PC-9 (cell line): ENCODE measurements around the gene MPC1. TPM values are rescaled to one million over a fixed set of nuclear protein-coding genes. Genes with fewer than 3 reads are reported as not detected.

Source experiments
- BruUV-seq: library from RNA; stranded (reverse); fragments of 400-500 nt; replicated peaks from 2 replicates; lab custom pipeline; 2021; lab: Mats Ljungman, UMichigan
- CTCF ChIA-PET: fragments of 300-600 bp; sonication (Branson Sonifier 250); formaldehyde crosslinking; loops from one replicate; lab custom pipeline; 2022; ENCODE audit warnings: antibody characterized with exemption; lab: Charles Lee
- POLR2A ChIA-PET: fragments of 300-600 bp; sonication (Branson Sonifier 250); formaldehyde crosslinking; loops from one replicate; lab custom pipeline; 2022; ENCODE audit warnings: antibody characterized with exemption; ENCODE audit not compliant: unreplicated experiment; lab: Charles Lee
- DNase-seq, 2 experiments: peaks; one replicate each; pipeline versions ENCODE4 v3.0.0 to v3.0.0-alpha.2; 2015 to 2022; ENCODE audit warnings: mixed read lengths in 1 of 2
- H2AFZ ChIP-seq: fragments of 200-600 bp; sonication (generic); 2 replicates; pipeline ENCODE4 v1.8.1; 2017; ENCODE audit warnings: antibody characterized with exemption
- H3F3A ChIP-seq: fragments of 200-600 bp; sonication (generic); 2 replicates; pipeline ENCODE4 v1.8.1; 2017; ENCODE audit warnings: antibody characterized with exemption, mild to moderate bottlenecking, low read depth; ENCODE audit not compliant: insufficient read depth
- H3K27ac ChIP-seq: fragments of 200-600 bp; sonication (generic); 2 replicates; pipeline ENCODE4 v1.6.1; 2016; ENCODE audit warnings: mixed run types
- H3K27me3 ChIP-seq: fragments of 200-600 bp; sonication (generic); 2 replicates; pipeline ENCODE4 v1.6.1; 2016; ENCODE audit warnings: low read depth, mixed run types; ENCODE audit not compliant: insufficient read depth
- H3K36me3 ChIP-seq: fragments of 200-600 bp; sonication (generic); 2 replicates; pipeline ENCODE4 v1.6.1; 2016; ENCODE audit warnings: low read depth, mixed run types
- H3K4me1 ChIP-seq: fragments of 200-600 bp; sonication (generic); replicated peaks from 2 replicates; pipeline ENCODE4 v1.6.1; 2016; ENCODE audit warnings: mixed run types; ENCODE audit not compliant: insufficient read depth
- H3K4me2 ChIP-seq: fragments of 200-600 bp; sonication (generic); 2 replicates; pipeline ENCODE4 v1.6.1; 2017; ENCODE audit warnings: mixed run types
- H3K4me3 ChIP-seq: fragments of 200-600 bp; sonication (generic); 2 replicates; pipeline ENCODE4 v1.6.1; 2016; ENCODE audit warnings: mixed run types
- H3K79me2 ChIP-seq: fragments of 200-600 bp; sonication (generic); 2 replicates; pipeline ENCODE4 v1.6.1; 2017; ENCODE audit warnings: low read depth, mixed run types
- H3K9me2 ChIP-seq: fragments of 200-600 bp; sonication (generic); 2 replicates; pipeline ENCODE4 v1.8.1; 2017; ENCODE audit warnings: mild to moderate bottlenecking; ENCODE audit not compliant: insufficient read depth
- H3K9me3 ChIP-seq: fragments of 200-600 bp; sonication (generic); 2 replicates; pipeline ENCODE4 v1.8.1; 2016; ENCODE audit warnings: low read depth; ENCODE audit not compliant: insufficient read depth
- H4K20me1 ChIP-seq: fragments of 200-600 bp; sonication (generic); 2 replicates; pipeline ENCODE4 v1.8.1; 2017; ENCODE audit not compliant: insufficient read depth
- EZH2 ChIP-seq: fragments of 200-600 bp; sonication (generic); IDR thresholded peaks from 2 replicates; pipeline ENCODE4 v1.8.0; 2017; ENCODE audit warnings: antibody characterized with exemption, low read depth
- intact Hi-C: fragments of 100-400 bp; cut with micrococcal nuclease; formaldehyde crosslinking; loops from one replicate; pipeline ENCODE4 v1.10.0; 2022; ENCODE audit not compliant: unreplicated experiment
- total RNA-seq: library from RNA; stranded (reverse); gene quantifications from 2 replicates; pipeline ENCODE4 v1.2.3, GENCODE V29; 2021
- TF ChIP-seq, protein P1 (sequence below): fragments of 200-600 bp; sonication (generic); conservative IDR thresholded peaks from 2 replicates; pipeline ENCODE4 v1.6.1; 2017; ENCODE audit warnings: mixed run types, antibody characterized with exemption, mild to moderate bottlenecking, moderate library complexity

MPC1 gene
- total RNA-seq, 1 experiment from 2014 or later = 13.3 TPM

DNA sequence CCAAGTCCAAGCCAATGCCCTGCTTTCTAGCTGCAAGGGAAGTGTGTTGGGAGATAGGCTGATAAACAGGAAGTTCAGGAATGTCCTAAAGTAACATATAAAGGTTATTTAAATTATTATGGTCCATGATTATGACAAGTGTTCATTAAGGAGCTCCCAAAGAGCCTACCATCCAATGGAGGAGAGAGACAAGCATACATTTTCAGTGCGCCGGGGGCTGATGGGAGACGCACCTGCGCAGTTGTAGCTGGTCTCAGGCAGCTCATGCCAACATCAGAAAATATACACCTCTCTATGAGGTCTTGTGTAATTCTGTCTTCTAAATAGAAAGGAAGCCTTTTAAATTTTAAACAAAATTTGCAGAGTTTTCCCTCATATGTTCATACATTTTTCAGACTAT, 27.8 kb downstream of the MPC1 start:
- POLR2A ChIA-PET = no interaction called here
- TF ChIP-seq, protein P1, sequence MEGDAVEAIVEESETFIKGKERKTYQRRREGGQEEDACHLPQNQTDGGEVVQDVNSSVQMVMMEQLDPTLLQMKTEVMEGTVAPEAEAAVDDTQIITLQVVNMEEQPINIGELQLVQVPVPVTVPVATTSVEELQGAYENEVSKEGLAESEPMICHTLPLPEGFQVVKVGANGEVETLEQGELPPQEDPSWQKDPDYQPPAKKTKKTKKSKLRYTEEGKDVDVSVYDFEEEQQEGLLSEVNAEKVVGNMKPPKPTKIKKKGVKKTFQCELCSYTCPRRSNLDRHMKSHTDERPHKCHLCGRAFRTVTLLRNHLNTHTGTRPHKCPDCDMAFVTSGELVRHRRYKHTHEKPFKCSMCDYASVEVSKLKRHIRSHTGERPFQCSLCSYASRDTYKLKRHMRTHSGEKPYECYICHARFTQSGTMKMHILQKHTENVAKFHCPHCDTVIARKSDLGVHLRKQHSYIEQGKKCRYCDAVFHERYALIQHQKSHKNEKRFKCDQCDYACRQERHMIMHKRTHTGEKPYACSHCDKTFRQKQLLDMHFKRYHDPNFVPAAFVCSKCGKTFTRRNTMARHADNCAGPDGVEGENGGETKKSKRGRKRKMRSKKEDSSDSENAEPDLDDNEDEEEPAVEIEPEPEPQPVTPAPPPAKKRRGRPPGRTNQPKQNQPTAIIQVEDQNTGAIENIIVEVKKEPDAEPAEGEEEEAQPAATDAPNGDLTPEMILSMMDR = no peak
- TF ChIP-seq EZH2 = no peak
- H3K27me3 ChIP-seq = peaks cover 17% of the 10 kb centered on the region
- CTCF ChIA-PET = no interaction called here
- no peaks in the 10 kb centered on the region for H3K79me2 ChIP-seq
- no TSS peak for BruUV-seq
- DNase-seq = no peak
- no peaks in the 10 kb centered on the region for H3K9me3 ChIP-seq
- no peaks in the 10 kb centered on the region for H3K36me3 ChIP-seq
- no peak overlapping the region for H3K4me2 ChIP-seq
- H3F3A ChIP-seq = no peaks in the 10 kb centered on the region
- no peak overlapping the region for H3K4me3 ChIP-seq
- H2AFZ ChIP-seq = no peak overlapping the region
- intact Hi-C loops = no loop called here
- 0 out of 2 replicates have a peak, but pooled peaks cover 5% of the 10 kb centered on the region for H3K4me1 ChIP-seq
- no peak overlapping the region for H3K27ac ChIP-seq
- no peaks in the 10 kb centered on the region for H3K9me2 ChIP-seq
- no peaks in the 10 kb centered on the region for H4K20me1 ChIP-seq

DNA sequence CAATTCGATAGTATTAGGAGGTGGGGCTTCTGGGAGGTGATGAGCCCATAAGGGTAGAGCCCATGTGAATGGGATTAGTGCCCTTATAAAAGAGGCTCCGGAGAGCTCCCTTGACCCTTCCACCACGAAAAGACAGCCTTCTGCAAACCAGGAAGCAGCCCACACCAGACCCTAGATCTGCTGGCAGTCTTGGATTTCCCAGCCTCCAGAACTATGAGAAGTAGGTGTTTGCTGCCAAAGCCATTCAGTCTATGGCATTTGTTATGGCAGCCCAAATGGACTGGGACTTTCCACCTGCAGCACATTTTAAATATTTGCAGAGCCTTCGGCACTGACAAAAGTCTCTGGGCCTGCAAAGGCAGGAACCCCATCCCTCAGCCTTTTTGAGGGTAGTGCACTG, 28.6 kb downstream of the MPC1 start:
- Histone ChIP-seq H3K27ac (no peak overlapping the region), H2AFZ (no peak overlapping the region), H3K4me3 (no peak overlapping the region), H3K36me3 (no peaks in the 10 kb centered on the region), H3K27me3 (peaks cover 17% of the 10 kb centered on the region), H3K9me3 (no peaks in the 10 kb centered on the region), H3K79me2 (no peaks in the 10 kb centered on the region), H3K4me2 (no peak overlapping the region), H3K9me2 (no peaks in the 10 kb centered on the region), H3K4me1 (0 out of 2 replicates have a peak, but pooled peaks cover 5% of the 10 kb centered on the region), H3F3A (no peaks in the 10 kb centered on the region), H4K20me1 (no peaks in the 10 kb centered on the region)
- ChIA-PET CTCF (no interaction called here), POLR2A (no interaction called here)
- no peak for DNase-seq
- BruUV-seq = no TSS peak
- intact Hi-C loops = no loop called here
- TF ChIP-seq EZH2 = no peak
- TF ChIP-seq, protein P1 = no peak

DNA sequence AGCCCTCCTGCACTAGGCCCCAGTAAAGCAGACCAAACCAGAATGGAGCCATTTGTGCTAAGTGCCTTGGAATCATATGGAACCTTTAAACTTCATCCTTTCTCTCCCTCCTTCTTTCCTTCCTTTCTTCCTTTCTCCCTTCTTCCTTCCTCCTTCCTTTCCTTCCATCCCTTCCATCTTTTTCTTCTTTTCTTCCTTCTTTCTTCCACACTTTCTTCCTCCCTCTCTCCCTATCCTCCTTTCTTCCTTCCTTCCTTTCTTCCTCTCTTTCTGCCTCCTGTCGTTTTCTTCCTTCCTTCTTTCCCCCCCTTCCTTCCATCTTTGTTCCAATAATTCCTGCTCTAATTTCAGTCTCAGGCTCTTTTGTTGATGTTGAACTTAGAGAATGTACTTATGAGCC, 29.2 kb downstream of the MPC1 start:
- no peak overlapping the region for H3K4me3 ChIP-seq
- H3K36me3 ChIP-seq = no peaks in the 10 kb centered on the region
- H3K4me2 ChIP-seq = no peak overlapping the region
- no peaks in the 10 kb centered on the region for H3K9me2 ChIP-seq
- DNase-seq = no peak
- H3F3A ChIP-seq = no peaks in the 10 kb centered on the region
- H3K27ac ChIP-seq = no peak overlapping the region
- no peaks in the 10 kb centered on the region for H3K79me2 ChIP-seq
- no peaks in the 10 kb centered on the region for H4K20me1 ChIP-seq
- H2AFZ ChIP-seq = no peak overlapping the region
- 0 out of 2 replicates have a peak, but pooled peaks cover 5% of the 10 kb centered on the region for H3K4me1 ChIP-seq
- TF ChIP-seq, protein P1 = no peak
- TF ChIP-seq EZH2 = no peak
- no peaks in the 10 kb centered on the region for H3K9me3 ChIP-seq
- BruUV-seq = no TSS peak
- CTCF ChIA-PET = no interaction called here
- POLR2A ChIA-PET = no interaction called here
- intact Hi-C loops = no loop called here
- H3K27me3 ChIP-seq = peaks cover 17% of the 10 kb centered on the region
